ENCODE results near the gene FAAP20. TPM values are rescaled to one million over a fixed set of nuclear protein-coding genes. Genes with fewer than 3 reads are reported as not detected.

FAAP20 gene
- total RNA-seq, 5 donors from 2014 or later (not counting 1 experiment from before 2014, with no cell fraction given): 52.9 to 74.8 (median 68.2) TPM

- Mint-ChIP-seq H3K27ac (peak overlapping the region in 1 of 2 donors; percentile 46), H3K9me3 (no peaks in the 10 kb centered on the region), H3K36me3 (no peaks in the 10 kb centered on the region), H3K27me3 (no peaks in the 10 kb centered on the region), H3K4me1 (peaks cover 14 to 30% (median 18%) of the 10 kb centered on the region in 3 donors), H3K4me3 (no peak overlapping the region)
- ChIA-PET POLR2A (no interaction called here), CTCF (interaction anchor here in 1 of 2 donors (1.5 kb wide), 1 partner anchor 9 kb away, joined by 3 read pairs; the partner anchor contains the start of gene FAAP20)
- Histone ChIP-seq H3K4me3 (ENCODE audit: control insufficient read depth in 1 of 2, extremely low read depth in 1 of 2, low read length in 1 of 2) (peak overlapping the region in 1 of 2 donors; percentile 28), H3K9me3 (no peaks in the 10 kb centered on the region), H3K27ac (ENCODE audit: low read length) (peak overlapping the region; percentile 69), H3K27me3 (replicated peaks in 1 of 2; ENCODE audit: control insufficient read depth in 2 of 2, extremely low read depth in 1 of 2, insufficient read depth in 2 of 2, low read length in 1 of 2) (no peaks in the 10 kb centered on the region), H3K36me3 (ENCODE audit: control insufficient read depth in 2 of 2, extremely low read depth in 1 of 2, insufficient read depth in 1 of 2, low read length in 1 of 2) (no peaks in the 10 kb centered on the region), H3K4me1 (ENCODE audit: control insufficient read depth in 1 of 2, extremely low read depth in 1 of 2, insufficient read depth in 2 of 2, low read length in 2 of 2) (peaks cover 8 to 46% of the 10 kb centered on the region in 2 experiments)
- ATAC-seq (replicated peaks in 1 of 4) (no peak), DNase-seq (no peak)
- WGBS (ENCODE audit: insufficient coverage): 95% methylated on average over 19 of the region's 25 CpGs
Measured at GRCh38 chr1:2203671-2204414, 9.3 kb upstream of the FAAP20 start.

GRCh38 chr1:2202843-2203601 is 8.4 kb upstream of the FAAP20 start:
- POLR2A ChIA-PET: no interaction called here
- H3K4me1 ChIP-seq (ENCODE audit: control insufficient read depth in 1 of 2, extremely low read depth in 1 of 2, insufficient read depth in 2 of 2, low read length in 2 of 2): peaks cover 16 to 54% of the 10 kb centered on the region in 2 experiments
- no peak overlapping the region for H3K27ac ChIP-seq (ENCODE audit: low read length)
- no peaks in the 10 kb centered on the region for H3K9me3 ChIP-seq
- H3K27ac Mint-ChIP-seq: peak overlapping the region in 1 of 2 donors; percentile 64
- H3K4me3 ChIP-seq (ENCODE audit: control insufficient read depth in 1 of 2, extremely low read depth in 1 of 2, low read length in 1 of 2): no peak overlapping the region
- H3K36me3 Mint-ChIP-seq: no peaks in the 10 kb centered on the region
- no peak overlapping the region for H3K4me3 Mint-ChIP-seq
- no peak for ATAC-seq (replicated peaks in 1 of 4)
- no peaks in the 10 kb centered on the region for H3K27me3 ChIP-seq (replicated peaks in 1 of 2; ENCODE audit: control insufficient read depth in 2 of 2, extremely low read depth in 1 of 2, insufficient read depth in 2 of 2, low read length in 1 of 2)
- H3K36me3 ChIP-seq (ENCODE audit: control insufficient read depth in 2 of 2, extremely low read depth in 1 of 2, insufficient read depth in 1 of 2, low read length in 1 of 2): no peaks in the 10 kb centered on the region
- no peak for DNase-seq
- H3K9me3 Mint-ChIP-seq: no peaks in the 10 kb centered on the region
- CTCF ChIA-PET: no interaction called here
- H3K4me1 Mint-ChIP-seq: peaks cover 17 to 37% (median 24%) of the 10 kb centered on the region in 3 donors
- WGBS (ENCODE audit: insufficient coverage): 91% methylated on average over 14 of the region's 15 CpGs
- no peaks in the 10 kb centered on the region for H3K27me3 Mint-ChIP-seq

GRCh38 chr1:2202008-2202575 is 7.5 kb upstream of the FAAP20 start:
- H3K27ac ChIP-seq (ENCODE audit: low read length): no peak overlapping the region
- H3K36me3 Mint-ChIP-seq: no peaks in the 10 kb centered on the region
- no peaks in the 10 kb centered on the region for H3K36me3 ChIP-seq (ENCODE audit: control insufficient read depth in 2 of 2, extremely low read depth in 1 of 2, insufficient read depth in 1 of 2, low read length in 1 of 2)
- H3K27ac Mint-ChIP-seq: peak overlapping the region; percentile 34 to 39
- no peaks in the 10 kb centered on the region for H3K27me3 Mint-ChIP-seq
- H3K4me1 ChIP-seq (ENCODE audit: control insufficient read depth in 1 of 2, extremely low read depth in 1 of 2, insufficient read depth in 2 of 2, low read length in 2 of 2): peaks cover 16 to 63% of the 10 kb centered on the region in 2 experiments
- ChIA-PET CTCF (no interaction called here), POLR2A (no interaction called here)
- H3K4me3 Mint-ChIP-seq: no peak overlapping the region
- H3K27me3 ChIP-seq (replicated peaks in 1 of 2; ENCODE audit: control insufficient read depth in 2 of 2, extremely low read depth in 1 of 2, insufficient read depth in 2 of 2, low read length in 1 of 2): no peaks in the 10 kb centered on the region
- ATAC-seq (replicated peaks in 1 of 4) (no peak), DNase-seq (no peak)
- no peaks in the 10 kb centered on the region for H3K9me3 ChIP-seq
- H3K4me1 Mint-ChIP-seq: peaks cover 17 to 38% (median 26%) of the 10 kb centered on the region in 3 donors
- H3K9me3 Mint-ChIP-seq: no peaks in the 10 kb centered on the region
- 88% methylated on average over 2 of the region's 9 CpGs for WGBS (ENCODE audit: insufficient coverage)
- H3K4me3 ChIP-seq (ENCODE audit: control insufficient read depth in 1 of 2, extremely low read depth in 1 of 2, low read length in 1 of 2): no peak overlapping the region

GRCh38 chr1:2201062-2201461 is 6.5 kb upstream of the FAAP20 start:
- 95% methylated on average over 12 of the region's 14 CpGs for WGBS (ENCODE audit: insufficient coverage)
- H3K27me3 ChIP-seq (replicated peaks in 1 of 2; ENCODE audit: control insufficient read depth in 2 of 2, extremely low read depth in 1 of 2, insufficient read depth in 2 of 2, low read length in 1 of 2): no peaks in the 10 kb centered on the region
- H3K4me3 ChIP-seq (ENCODE audit: control insufficient read depth in 1 of 2, extremely low read depth in 1 of 2, low read length in 1 of 2): no peak overlapping the region
- H3K4me1 ChIP-seq (ENCODE audit: control insufficient read depth in 1 of 2, extremely low read depth in 1 of 2, insufficient read depth in 2 of 2, low read length in 2 of 2): peaks cover 16 to 60% of the 10 kb centered on the region in 2 experiments
- H3K9me3 Mint-ChIP-seq: no peaks in the 10 kb centered on the region
- H3K27ac Mint-ChIP-seq: no peak overlapping the region
- H3K9me3 ChIP-seq: no peaks in the 10 kb centered on the region
- ATAC-seq (replicated peaks in 1 of 4) (no peak), DNase-seq (no peak)
- H3K27ac ChIP-seq (ENCODE audit: low read length): no peak overlapping the region
- H3K4me1 Mint-ChIP-seq: peaks cover 17 to 33% (median 25%) of the 10 kb centered on the region in 3 donors
- POLR2A ChIA-PET: no interaction called here
- no peaks in the 10 kb centered on the region for H3K36me3 Mint-ChIP-seq
- no peaks in the 10 kb centered on the region for H3K36me3 ChIP-seq (ENCODE audit: control insufficient read depth in 2 of 2, extremely low read depth in 1 of 2, insufficient read depth in 1 of 2, low read length in 1 of 2)
- CTCF ChIA-PET: no interaction called here
- no peaks in the 10 kb centered on the region for H3K27me3 Mint-ChIP-seq
- no peak overlapping the region for H3K4me3 Mint-ChIP-seq

- Mint-ChIP-seq H3K4me3 (no peak overlapping the region), H3K9me3 (no peaks in the 10 kb centered on the region), H3K27ac (no peak overlapping the region), H3K4me1 (peaks cover 17 to 30% (median 23%) of the 10 kb centered on the region in 3 donors), H3K27me3 (no peaks in the 10 kb centered on the region), H3K36me3 (no peaks in the 10 kb centered on the region)
- ATAC-seq (replicated peaks in 1 of 4): no peak
- H3K27me3 ChIP-seq (replicated peaks in 1 of 2; ENCODE audit: control insufficient read depth in 2 of 2, extremely low read depth in 1 of 2, insufficient read depth in 2 of 2, low read length in 1 of 2): no peaks in the 10 kb centered on the region
- no peak overlapping the region for H3K4me3 ChIP-seq (ENCODE audit: control insufficient read depth in 1 of 2, extremely low read depth in 1 of 2, low read length in 1 of 2)
- no peaks in the 10 kb centered on the region for H3K9me3 ChIP-seq
- CTCF ChIA-PET: interaction anchor here in 1 of 2 donors (0.7 kb wide), 2 partner anchors 93 to 186 kb away, joined by 6 to 9 read pairs; no protein-coding TSS in a partner anchor
- peaks cover 13 to 60% of the 10 kb centered on the region in 2 experiments for H3K4me1 ChIP-seq (ENCODE audit: control insufficient read depth in 1 of 2, extremely low read depth in 1 of 2, insufficient read depth in 2 of 2, low read length in 2 of 2)
- 95% methylated on average over 15 of the region's 21 CpGs for WGBS (ENCODE audit: insufficient coverage)
- POLR2A ChIA-PET: no interaction called here
- no peaks in the 10 kb centered on the region for H3K36me3 ChIP-seq (ENCODE audit: control insufficient read depth in 2 of 2, extremely low read depth in 1 of 2, insufficient read depth in 1 of 2, low read length in 1 of 2)
- H3K27ac ChIP-seq (ENCODE audit: low read length): no peak overlapping the region
- no peak for DNase-seq
Measured at GRCh38 chr1:2200308-2200943, 5.9 kb upstream of the FAAP20 start.

All from T-cell (primary cell).